ENCODE measurements around the gene ELF1. TPM values are rescaled to one million over a fixed set of nuclear protein-coding genes. Genes with fewer than 3 reads are reported as not detected.
A peak's percentile ranks its signal among the peaks of the same experiment; 100 is the strongest.

The ELF1 gene
- total RNA-seq, 4 donors from 2014 or later = 105 to 119 (median 110) TPM

DNA sequence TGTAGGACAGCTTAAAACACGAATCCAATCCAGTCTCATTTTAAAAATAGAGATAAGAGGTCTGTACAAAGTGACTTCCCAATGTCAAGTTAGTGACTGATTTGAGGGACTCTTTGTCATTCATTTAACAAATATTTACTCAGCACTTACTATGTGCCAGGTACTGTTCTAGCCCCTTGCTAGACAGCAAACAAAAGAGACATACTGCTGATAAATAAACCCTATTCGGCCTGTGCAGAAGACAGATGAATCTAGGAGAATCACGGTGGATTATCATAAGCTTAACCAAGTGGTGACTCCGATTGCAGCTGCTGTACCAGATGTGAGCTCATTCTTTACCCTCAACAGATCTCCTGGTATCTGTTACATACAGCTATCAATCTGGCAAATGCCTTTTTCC lies 6.4 kb upstream of the ELF1 start:
- TF ChIP-seq, protein P1, sequence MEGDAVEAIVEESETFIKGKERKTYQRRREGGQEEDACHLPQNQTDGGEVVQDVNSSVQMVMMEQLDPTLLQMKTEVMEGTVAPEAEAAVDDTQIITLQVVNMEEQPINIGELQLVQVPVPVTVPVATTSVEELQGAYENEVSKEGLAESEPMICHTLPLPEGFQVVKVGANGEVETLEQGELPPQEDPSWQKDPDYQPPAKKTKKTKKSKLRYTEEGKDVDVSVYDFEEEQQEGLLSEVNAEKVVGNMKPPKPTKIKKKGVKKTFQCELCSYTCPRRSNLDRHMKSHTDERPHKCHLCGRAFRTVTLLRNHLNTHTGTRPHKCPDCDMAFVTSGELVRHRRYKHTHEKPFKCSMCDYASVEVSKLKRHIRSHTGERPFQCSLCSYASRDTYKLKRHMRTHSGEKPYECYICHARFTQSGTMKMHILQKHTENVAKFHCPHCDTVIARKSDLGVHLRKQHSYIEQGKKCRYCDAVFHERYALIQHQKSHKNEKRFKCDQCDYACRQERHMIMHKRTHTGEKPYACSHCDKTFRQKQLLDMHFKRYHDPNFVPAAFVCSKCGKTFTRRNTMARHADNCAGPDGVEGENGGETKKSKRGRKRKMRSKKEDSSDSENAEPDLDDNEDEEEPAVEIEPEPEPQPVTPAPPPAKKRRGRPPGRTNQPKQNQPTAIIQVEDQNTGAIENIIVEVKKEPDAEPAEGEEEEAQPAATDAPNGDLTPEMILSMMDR (IDR thresholded peaks at IDR 0.05) = no peak
- no peak for TF ChIP-seq POLR2A (IDR thresholded peaks at IDR 0.05)
- H3K36me3 ChIP-seq = no peaks in the 10 kb centered on the region
- DNase-seq = no peak
- no peaks in the 10 kb centered on the region for H3K9me3 ChIP-seq
- peaks cover 9 to 23% of the 10 kb centered on the region in 2 donors for H3K4me1 ChIP-seq
- 60 to 70% methylated on average over 4 of the region's 4 CpGs for WGBS, 2 donors
- peak overlapping the region in 2 of 3 donors; percentile 2 to 11 for H3K27ac ChIP-seq
- H3K4me3 ChIP-seq (replicated peaks in 1 of 3) = no peak overlapping the region
- no peaks in the 10 kb centered on the region for H3K27me3 ChIP-seq
- intact Hi-C loops (cut with DNase I) = no loop called here

DNA sequence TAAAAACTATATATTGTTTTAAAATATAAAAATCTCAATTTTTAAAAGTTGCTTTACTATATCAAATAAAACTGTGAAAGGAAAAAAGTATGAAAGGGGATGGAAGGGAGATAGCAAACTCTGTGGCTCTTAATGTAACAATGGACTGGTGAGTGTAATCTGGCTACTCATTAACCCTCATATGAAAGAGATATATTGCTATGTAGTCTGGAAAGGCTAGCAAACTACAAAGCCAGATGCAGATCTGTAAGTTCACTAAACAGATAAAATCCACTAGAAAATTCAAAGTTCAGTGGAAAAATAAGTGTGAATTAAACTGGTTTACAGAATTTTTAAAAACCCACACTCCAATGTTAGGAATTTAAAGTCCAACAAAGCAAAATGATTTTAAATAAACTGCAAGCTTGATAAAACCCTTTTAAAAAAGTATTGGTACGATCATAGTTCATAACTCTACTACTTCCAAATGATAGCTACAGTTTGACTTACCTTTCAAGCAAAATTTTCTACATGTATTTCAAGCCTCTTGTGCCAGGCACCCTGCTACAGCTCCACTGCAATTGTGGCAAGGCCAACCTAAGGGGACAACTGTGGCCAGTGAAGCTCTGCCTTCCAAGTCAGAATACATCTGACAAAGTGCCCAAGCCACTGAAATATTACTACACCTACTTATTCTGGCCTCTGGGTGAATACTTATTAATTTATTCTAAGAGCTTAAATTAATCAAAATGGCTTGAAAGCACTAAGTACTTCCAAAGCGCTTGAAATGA lies 647 bp upstream of the ELF1 start:
- intact Hi-C loops (cut with DNase I) = no loop called here
- peak overlapping the region; percentile 81 to 94 (median 85) for H3K27ac ChIP-seq
- H3K4me1 ChIP-seq = peaks cover 30 to 31% of the 10 kb centered on the region in 2 donors
- H3K27me3 ChIP-seq = no peaks in the 10 kb centered on the region
- no peaks in the 10 kb centered on the region for H3K9me3 ChIP-seq
- WGBS, 2 donors = 93 to 97% methylated on average over 2 of the region's 2 CpGs
- H3K36me3 ChIP-seq = no peaks in the 10 kb centered on the region
- TF ChIP-seq, protein P1 (IDR thresholded peaks at IDR 0.05) = no peak
- TF ChIP-seq POLR2A (IDR thresholded peaks at IDR 0.05) = no peak
- H3K4me3 ChIP-seq (replicated peaks in 1 of 3) = no peak overlapping the region
- DNase-seq = peak in 1 of 2 donors; percentile 12

DNA sequence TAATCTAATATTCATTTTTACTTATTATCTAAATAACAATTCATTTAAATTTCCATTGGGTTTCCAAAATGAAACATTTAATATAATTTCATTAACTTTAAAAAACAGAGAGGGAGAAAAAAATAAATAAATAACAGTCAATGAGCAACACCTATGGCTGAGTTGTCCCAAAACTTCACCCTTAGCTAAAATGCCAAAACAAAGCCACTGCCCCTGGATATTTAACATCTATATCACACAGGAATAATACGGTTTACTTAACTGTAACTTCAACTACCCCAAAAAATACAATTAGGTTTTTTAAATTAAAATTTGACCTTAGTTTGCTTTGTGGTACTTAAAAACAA lies 541 bp downstream of the ELF1 start:
- peak overlapping the region in 2 of 3 donors; percentile 14 to 25 for H3K4me3 ChIP-seq (replicated peaks in 1 of 3)
- DNase-seq = no peak
- H3K27me3 ChIP-seq = no peaks in the 10 kb centered on the region
- intact Hi-C loops (cut with DNase I) = no loop called here
- peaks cover 37 to 39% of the 10 kb centered on the region in 2 donors for H3K4me1 ChIP-seq
- H3K9me3 ChIP-seq = no peaks in the 10 kb centered on the region
- H3K36me3 ChIP-seq = no peaks in the 10 kb centered on the region
- 79 to 83% methylated on average over 1 of the region's 1 CpG for WGBS, 2 donors
- H3K27ac ChIP-seq = peak overlapping the region; percentile 81 to 94 (median 85)
- TF ChIP-seq, protein P1 (IDR thresholded peaks at IDR 0.05) = no peak
- no peak for TF ChIP-seq POLR2A (IDR thresholded peaks at IDR 0.05)

DNA sequence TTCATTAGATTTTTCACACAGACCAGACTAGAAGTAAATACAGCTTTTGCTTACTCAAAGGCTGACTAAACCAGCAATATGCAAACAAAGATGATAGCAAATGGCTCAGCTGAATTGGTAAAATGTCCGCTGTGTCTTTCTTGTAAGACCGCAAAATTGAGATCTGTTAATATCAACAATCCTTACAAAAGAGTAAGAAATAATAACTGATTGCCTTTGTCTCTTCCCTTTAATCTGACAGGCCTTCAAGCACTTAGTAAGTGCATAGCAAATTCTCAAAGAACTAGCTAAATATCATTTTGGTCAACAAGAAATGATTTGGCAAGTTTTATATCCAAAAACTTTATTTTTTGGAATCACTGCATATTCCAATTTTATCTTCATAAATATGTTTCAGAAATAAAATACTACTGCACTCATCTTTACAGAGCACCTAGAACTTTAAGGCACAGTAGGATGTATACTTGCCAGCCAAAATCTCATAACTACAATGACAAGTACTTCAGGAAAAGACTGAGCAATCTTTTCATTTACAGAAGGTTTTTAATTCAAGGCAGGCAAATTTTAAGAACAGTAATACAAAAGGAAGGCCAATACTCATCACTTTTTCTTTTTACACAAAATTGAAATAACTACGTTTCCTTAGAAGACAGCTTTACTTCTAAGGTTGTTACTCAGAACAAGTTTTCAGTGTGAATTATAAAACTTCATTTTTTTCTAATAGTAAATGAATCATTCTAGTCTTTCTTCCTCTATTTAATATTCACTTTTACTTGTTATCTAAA lies 1.1 kb downstream of the ELF1 start:
- TF ChIP-seq, protein P1 (IDR thresholded peaks at IDR 0.05) = no peak
- TF ChIP-seq POLR2A (IDR thresholded peaks at IDR 0.05) = no peak
- H3K27me3 ChIP-seq = no peaks in the 10 kb centered on the region
- 80 to 81% methylated on average over 3 of the region's 3 CpGs for WGBS, 2 donors
- no peaks in the 10 kb centered on the region for H3K9me3 ChIP-seq
- peak overlapping the region in 2 of 3 donors; percentile 14 to 25 for H3K4me3 ChIP-seq (replicated peaks in 1 of 3)
- H3K27ac ChIP-seq = peak overlapping the region; percentile 81 to 94 (median 85)
- no peak for DNase-seq
- H3K36me3 ChIP-seq = no peaks in the 10 kb centered on the region
- peaks cover 37 to 39% of the 10 kb centered on the region in 2 donors for H3K4me1 ChIP-seq
- intact Hi-C loops (cut with DNase I) = no loop called here

DNA sequence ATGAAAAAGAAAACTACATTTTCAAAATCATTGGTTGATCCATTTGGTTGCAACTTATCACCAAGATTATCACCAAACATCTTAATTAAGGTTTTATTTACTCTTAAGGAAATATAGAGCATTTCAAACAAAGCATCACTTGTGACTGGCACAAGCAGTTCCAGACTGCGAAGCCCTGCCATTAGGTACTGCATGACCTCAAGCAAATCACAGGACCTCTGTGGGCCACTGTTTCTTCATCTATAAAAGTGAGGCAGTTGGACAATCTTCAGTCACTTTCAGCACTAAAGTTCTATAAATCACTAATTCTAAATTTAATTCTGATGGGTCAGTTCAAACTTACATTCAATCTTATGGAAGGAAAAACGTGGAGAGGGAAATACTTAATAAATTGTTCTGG lies 2.0 kb downstream of the ELF1 start:
- Histone ChIP-seq H3K36me3 (no peaks in the 10 kb centered on the region), H3K27me3 (no peaks in the 10 kb centered on the region), H3K4me1 (peaks cover 40 to 41% of the 10 kb centered on the region in 2 donors), H3K4me3 (replicated peaks in 1 of 3) (no peak overlapping the region), H3K9me3 (no peaks in the 10 kb centered on the region), H3K27ac (peak overlapping the region; percentile 81 to 94 (median 85))
- intact Hi-C loops (cut with DNase I) = no loop called here
- WGBS, 2 donors = 77 to 79% methylated on average over 2 of the region's 2 CpGs
- DNase-seq = peak; percentile 42 to 43
- TF ChIP-seq, protein P1 (IDR thresholded peaks at IDR 0.05) = no peak
- peak in 1 of 2 donors; percentile 5 for TF ChIP-seq POLR2A (IDR thresholded peaks at IDR 0.05)
